Measurements from ENCODE around the gene BNIP3.

Gene BNIP3

GRCh38 chr10:132004052-132004451, 22.3 kb upstream of the BNIP3 start (continued):
- TF ChIP-seq PATZ1 (CRISPR knock-in tag; IDR thresholded peaks at IDR 0.05; ENCODE audit: borderline replicate concordance) (no peak), OSR1 (CRISPR knock-in tag; IDR thresholded peaks at IDR 0.05) (no peak), TSHZ2 (CRISPR knock-in tag; IDR thresholded peaks at IDR 0.05) (no peak), RARB (CRISPR knock-in tag; IDR thresholded peaks at IDR 0.05) (no peak)

- no peak for ATAC-seq
- no peak for TF ChIP-seq ZNF565 (CRISPR knock-in tag; conservative IDR thresholded peaks at IDR 0.05; ENCODE audit: low read depth)
- TF ChIP-seq POU6F1 (CRISPR knock-in tag; IDR thresholded peaks at IDR 0.05; ENCODE audit: borderline replicate concordance, low read depth) = no peak
- TF ChIP-seq GLIS3 (CRISPR knock-in tag; IDR thresholded peaks at IDR 0.05) = no peak
- TF ChIP-seq ZFP30 (CRISPR knock-in tag; IDR thresholded peaks at IDR 0.05) = no peak
- no peak for TF ChIP-seq PPARA (CRISPR knock-in tag; IDR thresholded peaks at IDR 0.05; ENCODE audit: borderline replicate concordance)
Observed at GRCh38 chr10:132003282-132003924, 21.7 kb upstream of the BNIP3 start.

GRCh38 chr10:132002004-132002403, 20.3 kb upstream of the BNIP3 start:
- no peak for ATAC-seq
- TF ChIP-seq ZNF70 (CRISPR knock-in tag; IDR thresholded peaks at IDR 0.05) (no peak), TSHZ2 (CRISPR knock-in tag; IDR thresholded peaks at IDR 0.05) (no peak), RARB (CRISPR knock-in tag; IDR thresholded peaks at IDR 0.05) (no peak), CSDC2 (CRISPR knock-in tag; IDR thresholded peaks at IDR 0.05) (no peak), ARNTL (CRISPR knock-in tag; IDR thresholded peaks at IDR 0.05; ENCODE audit: borderline replicate concordance, low read depth) (no peak), ZC3H10 (CRISPR knock-in tag; IDR thresholded peaks at IDR 0.05) (no peak), PATZ1 (CRISPR knock-in tag; IDR thresholded peaks at IDR 0.05; ENCODE audit: borderline replicate concordance) (no peak), OSR1 (CRISPR knock-in tag; IDR thresholded peaks at IDR 0.05) (no peak), CSRNP3 (CRISPR knock-in tag; IDR thresholded peaks at IDR 0.05) (no peak), ZFP30 (CRISPR knock-in tag; IDR thresholded peaks at IDR 0.05) (no peak), GLIS3 (CRISPR knock-in tag; IDR thresholded peaks at IDR 0.05) (no peak), TCF4 (CRISPR knock-in tag; IDR thresholded peaks at IDR 0.05; ENCODE audit: borderline replicate concordance) (no peak), ZNF8 (CRISPR knock-in tag; IDR thresholded peaks at IDR 0.05) (no peak), PPARA (CRISPR knock-in tag; IDR thresholded peaks at IDR 0.05; ENCODE audit: borderline replicate concordance) (no peak), ZNF565 (CRISPR knock-in tag; conservative IDR thresholded peaks at IDR 0.05; ENCODE audit: low read depth) (no peak), ESRRG (CRISPR knock-in tag; IDR thresholded peaks at IDR 0.05) (no peak), POU6F1 (CRISPR knock-in tag; IDR thresholded peaks at IDR 0.05; ENCODE audit: borderline replicate concordance, low read depth) (no peak), SNAI2 (CRISPR knock-in tag; IDR thresholded peaks at IDR 0.05) (no peak), ISL1 (CRISPR knock-in tag; IDR thresholded peaks at IDR 0.05) (no peak)

Measured in SK-N-SH treated with all-trans-retinoic acid at 6 μM for 48 hours (cell line).